Measurements from ENCODE around the gene TRIM67. TPM values are rescaled to one million over a fixed set of nuclear protein-coding genes. Genes with fewer than 3 reads are reported as not detected.

Gene TRIM67
- total and polyA plus RNA-seq, 9 of the 15 experiments (the other 6 are each of a cell fraction or from before 2014, with no cell fraction given): 0.04 to 0.60 (median 0.31) TPM

DNA sequence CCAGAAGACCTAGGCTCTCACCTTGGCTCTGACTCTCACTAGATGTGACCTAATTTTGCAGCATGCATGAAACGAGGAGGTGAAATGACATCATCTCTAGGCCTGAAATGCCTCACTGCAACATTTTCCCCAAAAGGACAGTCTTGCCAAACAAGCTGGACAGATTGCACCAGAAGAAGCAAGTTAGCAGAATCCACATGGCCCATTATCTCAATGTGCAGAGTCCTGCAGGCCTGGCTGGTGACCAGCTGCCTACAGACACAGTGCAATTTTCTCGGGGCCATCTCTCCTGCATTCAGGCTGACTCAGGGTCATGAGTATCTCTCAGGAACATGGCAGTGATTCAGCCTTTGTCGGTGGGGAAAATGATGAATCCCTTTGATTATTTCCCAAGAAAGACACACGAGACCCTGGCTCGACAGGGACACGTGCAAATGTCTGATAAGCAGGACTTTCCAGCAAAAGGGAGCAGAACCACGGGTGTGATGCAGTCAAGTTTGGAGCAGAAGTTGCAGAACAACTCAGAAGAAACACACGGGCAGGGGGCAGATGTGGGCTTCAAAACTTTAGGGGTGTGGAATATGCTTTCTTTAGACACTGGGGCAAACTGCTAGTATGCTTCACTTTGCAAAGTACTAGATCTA is 38.7 kb downstream of the TRIM67 start (continued):
- TF ChIP-seq TFE3 (CRISPR knock-in tag; IDR thresholded peaks at IDR 0.05) (peak; percentile 49), PYGO2 (tag; IDR thresholded peaks at IDR 0.05) (peak; percentile 60; the same call in 1 of the 2 replicates), WHSC1 (IDR thresholded peaks at IDR 0.05; ENCODE audit: low read length) (no peak), ZBTB17 (CRISPR knock-in tag; IDR thresholded peaks at IDR 0.05) (peak; percentile 44; the same call in 1 of the 2 replicates), E2F5 (CRISPR knock-in tag; IDR thresholded peaks at IDR 0.05) (no peak), L3MBTL2 (IDR thresholded peaks at IDR 0.05) (peak; percentile 93), ZNF197 (CRISPR knock-in tag; IDR thresholded peaks at IDR 0.05; ENCODE audit: low read depth) (no peak), SMAD4 (CRISPR knock-in tag; conservative IDR thresholded peaks at IDR 0.05) (peak; percentile 96), NR2F6 (CRISPR knock-in tag; IDR thresholded peaks at IDR 0.05) (no peak), SNRNP70 (optimal IDR thresholded peaks at IDR 0.05; ENCODE audit: low read depth, low read length) (no peak), NCOR1 (IDR thresholded peaks at IDR 0.05) (peak; percentile 95), MTA2 (IDR thresholded peaks at IDR 0.05; ENCODE audit: low read depth) (peak; percentile 87), FOSL1 (tag; conservative IDR thresholded peaks at IDR 0.05) (peak; percentile 99), GABPA (tag; conservative IDR thresholded peaks at IDR 0.05; ENCODE audit: low read depth) (no peak), DMBX1 (CRISPR knock-in tag; IDR thresholded peaks at IDR 0.05; ENCODE audit: borderline replicate concordance) (peak; percentile 95)
- TF ChIP-seq, protein P1, sequence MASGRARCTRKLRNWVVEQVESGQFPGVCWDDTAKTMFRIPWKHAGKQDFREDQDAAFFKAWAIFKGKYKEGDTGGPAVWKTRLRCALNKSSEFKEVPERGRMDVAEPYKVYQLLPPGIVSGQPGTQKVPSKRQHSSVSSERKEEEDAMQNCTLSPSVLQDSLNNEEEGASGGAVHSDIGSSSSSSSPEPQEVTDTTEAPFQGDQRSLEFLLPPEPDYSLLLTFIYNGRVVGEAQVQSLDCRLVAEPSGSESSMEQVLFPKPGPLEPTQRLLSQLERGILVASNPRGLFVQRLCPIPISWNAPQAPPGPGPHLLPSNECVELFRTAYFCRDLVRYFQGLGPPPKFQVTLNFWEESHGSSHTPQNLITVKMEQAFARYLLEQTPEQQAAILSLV (tag; IDR thresholded peaks at IDR 0.05): peak; percentile 86
- TF ChIP-seq, protein P2, sequence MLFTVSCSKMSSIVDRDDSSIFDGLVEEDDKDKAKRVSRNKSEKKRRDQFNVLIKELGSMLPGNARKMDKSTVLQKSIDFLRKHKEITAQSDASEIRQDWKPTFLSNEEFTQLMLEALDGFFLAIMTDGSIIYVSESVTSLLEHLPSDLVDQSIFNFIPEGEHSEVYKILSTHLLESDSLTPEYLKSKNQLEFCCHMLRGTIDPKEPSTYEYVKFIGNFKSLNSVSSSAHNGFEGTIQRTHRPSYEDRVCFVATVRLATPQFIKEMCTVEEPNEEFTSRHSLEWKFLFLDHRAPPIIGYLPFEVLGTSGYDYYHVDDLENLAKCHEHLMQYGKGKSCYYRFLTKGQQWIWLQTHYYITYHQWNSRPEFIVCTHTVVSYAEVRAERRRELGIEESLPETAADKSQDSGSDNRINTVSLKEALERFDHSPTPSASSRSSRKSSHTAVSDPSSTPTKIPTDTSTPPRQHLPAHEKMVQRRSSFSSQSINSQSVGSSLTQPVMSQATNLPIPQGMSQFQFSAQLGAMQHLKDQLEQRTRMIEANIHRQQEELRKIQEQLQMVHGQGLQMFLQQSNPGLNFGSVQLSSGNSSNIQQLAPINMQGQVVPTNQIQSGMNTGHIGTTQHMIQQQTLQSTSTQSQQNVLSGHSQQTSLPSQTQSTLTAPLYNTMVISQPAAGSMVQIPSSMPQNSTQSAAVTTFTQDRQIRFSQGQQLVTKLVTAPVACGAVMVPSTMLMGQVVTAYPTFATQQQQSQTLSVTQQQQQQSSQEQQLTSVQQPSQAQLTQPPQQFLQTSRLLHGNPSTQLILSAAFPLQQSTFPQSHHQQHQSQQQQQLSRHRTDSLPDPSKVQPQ (CRISPR knock-in tag; IDR thresholded peaks at IDR 0.05; ENCODE audit: borderline replicate concordance): 0 out of 2 replicates have a peak, but pooled peaks have one; percentile 38

Measured in K562 (cell line).